Retinal pigment epithelial cell (primary cell): ENCODE data around the gene YPEL2.

ENCODE experiments used
- DNase-seq: peaks from one replicate; pipeline ENCODE4 v3.0.0-alpha.2; 2010; ENCODE audit warnings: low read depth
- H3K4me3 ChIP-seq: 2 replicates; pipeline ENCODE4 v1.5.1; 2011; ENCODE audit warnings: mild to moderate bottlenecking, low read length, control low read depth, moderate library complexity
- TF ChIP-seq, protein P1 (sequence below): conservative IDR thresholded peaks from 2 replicates; pipeline ENCODE4 v1.5.1; 2011; ENCODE audit warnings: low read depth, low read length, control low read depth, inconsistent platforms

Gene YPEL2

GRCh38 chr17:59315866-59316265 lies 15.6 kb upstream of the YPEL2 start:
- TF ChIP-seq, protein P1, sequence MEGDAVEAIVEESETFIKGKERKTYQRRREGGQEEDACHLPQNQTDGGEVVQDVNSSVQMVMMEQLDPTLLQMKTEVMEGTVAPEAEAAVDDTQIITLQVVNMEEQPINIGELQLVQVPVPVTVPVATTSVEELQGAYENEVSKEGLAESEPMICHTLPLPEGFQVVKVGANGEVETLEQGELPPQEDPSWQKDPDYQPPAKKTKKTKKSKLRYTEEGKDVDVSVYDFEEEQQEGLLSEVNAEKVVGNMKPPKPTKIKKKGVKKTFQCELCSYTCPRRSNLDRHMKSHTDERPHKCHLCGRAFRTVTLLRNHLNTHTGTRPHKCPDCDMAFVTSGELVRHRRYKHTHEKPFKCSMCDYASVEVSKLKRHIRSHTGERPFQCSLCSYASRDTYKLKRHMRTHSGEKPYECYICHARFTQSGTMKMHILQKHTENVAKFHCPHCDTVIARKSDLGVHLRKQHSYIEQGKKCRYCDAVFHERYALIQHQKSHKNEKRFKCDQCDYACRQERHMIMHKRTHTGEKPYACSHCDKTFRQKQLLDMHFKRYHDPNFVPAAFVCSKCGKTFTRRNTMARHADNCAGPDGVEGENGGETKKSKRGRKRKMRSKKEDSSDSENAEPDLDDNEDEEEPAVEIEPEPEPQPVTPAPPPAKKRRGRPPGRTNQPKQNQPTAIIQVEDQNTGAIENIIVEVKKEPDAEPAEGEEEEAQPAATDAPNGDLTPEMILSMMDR, result no peak
- no peak for DNase-seq
- no peak overlapping the region for H3K4me3 ChIP-seq

DNA sequence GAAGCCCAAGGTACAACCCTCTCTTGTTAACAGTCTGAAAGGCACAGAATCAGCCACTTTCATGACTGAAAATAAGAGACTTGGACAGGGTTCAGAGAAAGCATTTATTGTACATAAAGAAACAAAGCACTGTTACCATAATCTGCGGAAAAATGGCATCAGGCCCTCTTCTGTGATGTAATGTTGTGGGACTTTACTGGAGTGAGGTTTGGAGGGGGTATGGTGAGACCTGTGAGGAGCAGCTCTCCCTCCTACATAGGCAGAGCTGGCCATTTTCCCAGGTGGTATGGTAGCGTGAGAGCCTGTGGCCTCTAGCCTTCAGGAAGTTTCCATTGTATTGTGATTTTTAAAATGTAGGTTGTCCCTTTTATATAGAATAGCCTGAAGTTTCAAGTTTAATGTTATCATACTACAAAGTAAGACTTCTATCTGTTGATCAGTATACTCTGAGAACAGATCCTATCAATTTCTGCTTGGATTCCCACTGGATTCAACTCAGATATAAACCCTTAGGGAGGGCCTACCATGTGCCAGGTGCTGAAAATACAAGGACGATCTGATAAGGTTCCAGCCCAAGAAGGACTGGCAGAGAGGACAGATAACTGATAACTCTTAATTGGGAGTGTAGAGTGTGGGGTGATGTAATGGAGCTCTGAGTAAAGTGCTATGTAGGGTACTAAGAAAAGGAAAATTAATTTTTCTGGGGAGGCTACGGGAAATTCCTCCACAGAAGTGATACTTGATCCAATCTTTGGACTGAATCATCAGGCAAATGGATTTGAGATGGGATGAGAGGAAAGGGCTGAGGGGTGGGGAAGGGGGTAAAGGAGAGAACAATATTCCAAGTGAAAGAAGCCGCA lies 4.1 kb upstream of the YPEL2 start:
- DNase-seq, result no peak
- TF ChIP-seq, protein P1, result no peak
- no peak overlapping the region for H3K4me3 ChIP-seq

DNA sequence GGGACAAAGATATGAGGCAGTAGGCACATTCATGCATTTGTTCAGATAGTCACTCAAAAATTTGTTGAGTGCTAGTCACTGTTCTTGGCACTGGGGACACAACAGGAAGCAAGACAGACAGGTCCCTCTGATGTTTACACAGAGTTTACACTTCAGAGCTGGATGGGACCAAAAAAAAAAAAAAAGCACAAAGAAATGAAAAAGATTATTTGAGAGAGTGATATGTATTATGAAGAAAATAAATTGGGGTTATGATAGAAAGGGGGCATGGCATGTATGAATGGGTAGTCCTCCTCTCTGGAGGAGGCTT lies 3.5 kb upstream of the YPEL2 start:
- TF ChIP-seq, protein P1, result no peak
- DNase-seq, result no peak
- H3K4me3 ChIP-seq, result no peak overlapping the region

DNA sequence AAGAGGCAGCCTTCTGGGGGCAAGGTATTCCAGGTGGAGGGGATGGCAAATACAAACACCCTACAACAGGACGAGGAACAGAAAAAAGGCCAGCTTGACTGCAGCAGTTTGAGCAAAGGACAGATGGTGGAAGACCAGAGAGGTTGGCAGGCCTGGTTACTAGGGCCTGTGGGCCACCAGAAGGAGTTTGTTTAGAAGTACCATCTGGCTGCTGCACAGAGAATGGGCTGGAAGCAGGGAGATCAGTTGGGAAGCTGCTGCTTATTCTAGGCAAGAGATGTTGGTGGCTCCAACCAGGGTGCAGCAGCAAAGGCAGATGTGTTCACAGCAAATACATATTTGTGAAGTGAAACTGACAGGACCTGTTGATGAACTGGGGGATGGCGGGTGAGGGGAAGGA lies 2.9 kb upstream of the YPEL2 start:
- TF ChIP-seq, protein P1, result no peak
- DNase-seq, result no peak
- no peak overlapping the region for H3K4me3 ChIP-seq

DNA sequence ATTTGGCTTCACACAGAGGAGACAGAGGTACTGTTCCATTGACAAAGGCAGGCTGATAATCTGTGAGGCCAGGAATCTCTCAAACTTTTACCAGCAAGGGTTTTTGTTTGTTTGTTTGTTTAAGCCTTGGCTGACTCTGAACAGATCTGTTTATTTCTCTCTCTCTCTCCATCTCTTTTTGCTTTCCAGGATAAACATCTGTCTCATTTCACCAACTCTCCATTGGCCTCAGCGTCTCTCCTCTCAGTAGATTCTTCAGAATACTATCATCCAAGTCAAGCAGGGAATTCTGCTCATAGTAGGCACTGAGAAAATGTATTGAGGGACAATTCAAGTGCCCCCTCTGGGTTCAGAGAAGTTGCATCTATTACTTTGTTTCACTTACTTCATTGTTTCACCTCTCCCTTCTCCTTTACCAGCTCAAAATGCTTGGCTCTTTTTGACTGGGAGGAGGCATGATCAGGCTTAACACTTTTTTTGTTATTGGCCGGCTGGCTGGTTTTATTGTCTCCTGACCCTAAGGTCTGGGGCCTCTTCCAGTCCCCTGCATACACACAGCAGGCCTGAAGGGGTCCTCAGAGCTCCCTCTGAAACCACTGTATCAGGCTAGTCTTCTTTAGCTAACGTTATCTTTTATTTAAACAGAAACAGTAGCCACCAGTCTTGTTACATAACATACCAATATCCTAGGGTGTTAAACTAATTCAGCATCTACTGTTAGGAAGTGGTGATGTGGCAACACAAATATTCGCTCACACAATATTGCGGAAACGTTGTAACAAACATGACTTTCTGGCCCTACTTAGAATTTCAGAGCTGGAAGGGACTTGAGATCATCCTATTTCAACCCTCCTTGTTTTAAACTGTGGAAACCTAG lies 2.0 kb upstream of the YPEL2 start:
- TF ChIP-seq, protein P1, result peak; percentile 94
- H3K4me3 ChIP-seq, result no peak overlapping the region
- no peak for DNase-seq

- TF ChIP-seq, protein P1, result no peak
- H3K4me3 ChIP-seq, result peak overlapping the region; percentile 7
- no peak for DNase-seq
Observed at GRCh38 chr17:59330053-59330942, 1.2 kb upstream of the YPEL2 start.
